ENCODE data around the gene FYTTD1. TPM values are rescaled to one million over a fixed set of nuclear protein-coding genes. Genes with fewer than 3 reads are reported as not detected.

FYTTD1 gene
- total and polyA plus RNA-seq, 2 of the 4 experiments (the other 2 are of a cell fraction) = 20.4 to 50.2 TPM

DNA sequence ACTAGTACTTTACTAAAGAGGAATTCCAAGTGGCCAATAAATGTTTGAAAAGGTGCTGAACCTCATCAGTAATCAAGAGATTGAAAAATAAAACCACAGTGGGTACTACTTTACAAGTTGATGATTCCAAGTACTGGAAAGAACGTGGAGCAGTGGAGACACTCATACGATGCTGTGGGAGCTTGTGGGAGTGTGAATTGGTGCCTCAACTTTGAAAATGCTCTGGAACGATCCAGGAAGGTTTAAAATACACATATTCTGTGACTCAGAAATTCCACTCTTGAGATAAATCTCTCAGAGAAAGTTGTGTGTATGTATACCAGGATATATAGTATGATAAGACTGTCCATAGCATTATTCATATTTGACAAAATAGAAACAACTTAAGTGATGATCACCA lies 50.7 kb downstream of the FYTTD1 start:
- H2BK120ac ChIP-seq (ENCODE audit: low read depth, low read length) = no peak overlapping the region
- H3K9me3 ChIP-seq (ENCODE audit: control insufficient read depth, insufficient read depth, low read length) = no peaks in the 10 kb centered on the region
- H4K5ac ChIP-seq (ENCODE audit: low read depth, low read length) = no peak overlapping the region; the same call in 1 of the 2 replicates
- H2AK9ac ChIP-seq (replicated peaks; ENCODE audit: low read depth, low read length, poor library complexity) = no peak overlapping the region
- no peak overlapping the region for H2AK5ac ChIP-seq (ENCODE audit: low read depth, low read length)
- H3K27ac ChIP-seq (ENCODE audit: insufficient read depth, low read length) = 0 out of 2 replicates have a peak overlapping the region, but pooled peaks have one; percentile 22
- no peak overlapping the region for H2BK20ac ChIP-seq (ENCODE audit: low read depth, low read length)
- no peak overlapping the region for H4K8ac ChIP-seq (ENCODE audit: low read depth in 2 of 2, low read length in 2 of 2)
- H3K4me2 ChIP-seq (ENCODE audit: low read depth, low read length) = peak overlapping the region; percentile 46; the same call in 1 of the 2 replicates
- peak overlapping the region; percentile 35 for H2BK5ac ChIP-seq (ENCODE audit: low read depth, low read length, poor library complexity, severe bottlenecking)
- no peak for TF ChIP-seq MXI1 (IDR thresholded peaks at IDR 0.05; ENCODE audit: borderline replicate concordance, low read depth, low read length)
- TF ChIP-seq FOS (IDR thresholded peaks at IDR 0.05; ENCODE audit: low read depth, low read length) = 0 out of 2 replicates have a peak, but pooled peaks have one; percentile 10
- 0 out of 2 replicates have a peak, but pooled peaks have one; percentile 26 for TF ChIP-seq BHLHE40 (IDR thresholded peaks at IDR 0.05; ENCODE audit: low read depth, low read length)
- ChIA-PET CTCF (no interaction called here), POLR2A (ENCODE audit: unreplicated experiment) (interaction anchor here (0.8 kb wide), 1 partner anchor 9 kb away, joined by 3 read pairs; the partner anchor contains the start of gene LRCH3)
- H3K23ac ChIP-seq (ENCODE audit: low read depth, low read length) = no peak overlapping the region
- peaks cover 20 to 70% of the 10 kb centered on the region in 2 experiments for H3K79me1 ChIP-seq (ENCODE audit: low read depth in 1 of 2, low read length in 2 of 2)
- DNase-seq (peak; percentile 80), ATAC-seq (ENCODE audit: low read depth) (peak; percentile 72)
- H2AFZ ChIP-seq (replicated peaks; ENCODE audit: low read length, poor library complexity) = no peak overlapping the region
- no peak overlapping the region for H3K18ac ChIP-seq (ENCODE audit: low read depth, low read length)
- no peaks in the 10 kb centered on the region for H3K36me3 ChIP-seq (ENCODE audit: control insufficient read depth, insufficient read depth, low read length)
- H3K9me1 ChIP-seq (ENCODE audit: insufficient read depth, low read length) = peaks cover 11% of the 10 kb centered on the region
- no peaks in the 10 kb centered on the region for H3K27me3 ChIP-seq (ENCODE audit: control insufficient read depth, insufficient read depth, low read length)
- no CpG with 5 or more reads among the region's 3 CpGs for WGBS, 2 experiments (ENCODE audit: extremely low coverage in 2 of 2, insufficient read length in 1 of 2)
- peaks cover 12% of the 10 kb centered on the region for H3K4me1 ChIP-seq (ENCODE audit: control insufficient read depth, insufficient read depth, low read length)
- in situ Hi-C loops (cut with MboI; ENCODE audit: low sequenced_read_pairs) = no loop called here
- H3K9ac ChIP-seq (ENCODE audit: low read depth, low read length) = peak overlapping the region; percentile 33; the same call in 1 of the 2 replicates
- H3K4ac ChIP-seq (ENCODE audit: low read depth, low read length) = no peak overlapping the region
- no peak overlapping the region for H3K14ac ChIP-seq (replicated peaks; ENCODE audit: low read depth, low read length)
- no peak overlapping the region for H3K56ac ChIP-seq (ENCODE audit: extremely low read depth, insufficient read depth, low read length)
- intact Hi-C loops (cut with micrococcal nuclease) = no loop called here
- no peak overlapping the region for H2BK15ac ChIP-seq (ENCODE audit: low read depth, low read length)
- BruUV-seq (replicated peaks) = no TSS peak
- H4K91ac ChIP-seq (ENCODE audit: insufficient read depth, low read depth, low read length) = no peak overlapping the region
- H4K20me1 ChIP-seq (ENCODE audit: insufficient read depth, low read length) = peaks cover 84% of the 10 kb centered on the region
- dilution Hi-C loops (cut with HindIII; ENCODE audit: low sequenced_read_pairs, unreplicated experiment) = no loop called here
- no peak overlapping the region for H3K4me3 ChIP-seq (ENCODE audit: insufficient read depth, low read depth, low read length)
